RWPE1 (cell line): ENCODE measurements around the gene VGF.

Experiments used
- CTCF ChIA-PET: fragments of 350-600 bp; sonication (Branson Sonifier 250); formaldehyde crosslinking; extraction: SDS; loops from one replicate; lab custom pipeline; 2021; lab: Yijun Ruan, JAX
- POLR2A ChIA-PET: fragments of 400-600 bp; formaldehyde crosslinking; extraction: SDS; loops from one replicate; lab custom pipeline; 2020; ENCODE audit warnings: antibody characterized with exemption; ENCODE audit not compliant: low non-redundant PET; lab: Yijun Ruan, JAX
- DNase-seq: peaks from one replicate; pipeline ENCODE4 v3.0.0; 2012; ENCODE audit warnings: low spot score
- H3K27ac ChIP-seq: fragments of 450-650 bp; 2 replicates; pipeline ENCODE4 v1.5.1; 2017
- CTCF ChIP-seq: fragments of 450-650 bp; conservative IDR thresholded peaks from 2 replicates; pipeline ENCODE4 v1.5.1; 2017; ENCODE audit warnings: low read depth, mild to moderate bottlenecking

The VGF gene

GRCh38 chr7:101156866-101157589 lies 8.3 kb downstream of the VGF start:
- ChIA-PET CTCF (interaction anchor here (0.6 to 2.2 kb wide), 8 partner anchors 13 to 674 kb away, joined by 3 to 9 read pairs (median 3); partner anchors contain the start of gene NAT16), POLR2A (interaction anchor here (0.6 kb wide), 1 partner anchor 253 kb away, joined by 3 read pairs; no protein-coding TSS in a partner anchor)
- peak; percentile 81 for DNase-seq
- TF ChIP-seq CTCF = no peak
- peak overlapping the region; percentile 87 for H3K27ac ChIP-seq

GRCh38 chr7:101156277-101156676 lies 9.1 kb downstream of the VGF start:
- POLR2A ChIA-PET = no interaction called here
- TF ChIP-seq CTCF = no peak
- peak overlapping the region; percentile 87 for H3K27ac ChIP-seq

GRCh38 chr7:101155303-101155702 lies 10.1 kb downstream of the VGF start:
- CTCF ChIA-PET = interaction anchor here (0.6 to 0.8 kb wide), 4 partner anchors 11 to 979 kb away, joined by 3 read pairs; no protein-coding TSS in a partner anchor
- no peak for TF ChIP-seq CTCF
- POLR2A ChIA-PET = no interaction called here
- H3K27ac ChIP-seq = peak overlapping the region; percentile 87
- DNase-seq = no peak

More at GRCh38 chr7:101156277-101156676, 9.1 kb downstream of the VGF start:
- no peak for DNase-seq
- CTCF ChIA-PET = interaction anchor here (0.6 to 2.2 kb wide), 7 partner anchors 12 to 156 kb away, joined by 3 to 9 read pairs (median 3); no protein-coding TSS in a partner anchor

GRCh38 chr7:101154693-101155102 lies 10.7 kb downstream of the VGF start:
- peak overlapping the region; percentile 87 for H3K27ac ChIP-seq
- ChIA-PET POLR2A (interaction anchor here (0.9 kb wide), 1 partner anchor 89 kb away, joined by 4 read pairs; no protein-coding TSS in a partner anchor), CTCF (interaction anchor here (0.7 to 0.8 kb wide), 3 partner anchors 11 to 67 kb away, joined by 3 read pairs; no protein-coding TSS in a partner anchor)
- DNase-seq = peak; percentile 30
- no peak for TF ChIP-seq CTCF

GRCh38 chr7:101153969-101154692 lies 11.2 kb downstream of the VGF start, which contains the start of gene AP1S1:
Gene AP1S1 (plus strand): TSS chr7:101154476. CDS start chr7:101154515, 39 bp downstream.
- peak; percentile 99 for DNase-seq
- no peak for TF ChIP-seq CTCF
- peak within 1 kb of the TSS; percentile 87 for H3K27ac ChIP-seq
- CTCF ChIA-PET = interaction anchor here (0.8 kb wide), 1 partner anchor 10 kb away, joined by 3 read pairs; no protein-coding TSS in a partner anchor
- POLR2A ChIA-PET = interaction anchor here (0.6 to 0.9 kb wide), 2 partner anchors 10 to 90 kb away, joined by 3 to 4 read pairs; no protein-coding TSS in a partner anchor
